Pancreas (tissue), 10 donors: ENCODE results near the gene ADAMTSL2. TPM values are rescaled to one million over a fixed set of nuclear protein-coding genes. Genes with fewer than 3 reads are reported as not detected.

Experiments used
- ATAC-seq, 4 donors: fragments of 200-7000 bp; cut with Tn5 transposase; one replicate each; pipeline versions ENCODE4 v1.8.0 to v1.9.1; 2020; ENCODE audit warnings: mild to moderate bottlenecking in 4 of 4, moderate library complexity in 4 of 4
- DNase-seq, 6 donors: peaks; one replicate each; pipeline ENCODE4 v3.0.0-alpha.2; 2020
- FAIRE-seq: peaks from 2 replicates; lab custom pipeline; 2012; peaks lifted over from hg19 to GRCh38; lab: Jason Lieb, UNC
- H3K27ac ChIP-seq, 4 donors: fragments of 200-600 bp; sonication (generic); 1 replicate in 3 of 4; 2 replicates in 1 of 4; pipeline versions ENCODE4 v1.5.0 to v1.8.0; 2020
- H3K27me3 ChIP-seq, 4 donors: fragments of 200-600 bp; one replicate each; pipeline ENCODE4 v1.8.0; 2021
- H3K36me3 ChIP-seq, 3 donors: fragments of 200-600 bp; sonication (generic) in 1 of 3; one replicate each; pipeline versions ENCODE4 v1.5.0 to v1.8.0; 2020 to 2021
- H3K4me1 ChIP-seq, 3 donors: fragments of 200-600 bp; one replicate each; pipeline ENCODE4 v1.8.0; 2021
- H3K4me3 ChIP-seq, 4 donors: fragments of 200-600 bp; sonication (generic) in 2 of 4; one replicate each; pipeline versions ENCODE4 v1.5.0 to v1.8.0; 2020 to 2021
- H3K9me3 ChIP-seq, 4 donors: fragments of 200-600 bp; one replicate each; pipeline ENCODE4 v1.8.0; 2021
- WGBS, 2 donors: extraction: QIAGEN DNeasy Blood & Tissue Kit; methylation state at CpG; one replicate each; pipeline ENCODE4 v1.1.7; 2013; 5-methylcytosine and 5-hydroxymethylcytosine counted together
- intact Hi-C, 3 donors: fragments of 100-400 bp; cut with DNase I; formaldehyde crosslinking; loops; one replicate each; pipeline versions ENCODE4 v1.11.1 to v1.14.2; 2022
- polyA plus RNA-seq, 2 donors: library from polyadenylated mRNA; stranded (reverse); fragments of 200-250 nt; gene quantifications; one replicate each; pipeline ENCODE4 v1.2.3, GENCODE V29; 2013
- total RNA-seq, 6 donors: library from RNA; stranded (reverse); fragmentation: NEBNext Ultra II Directional in 4 of 6; extraction: Animal tissue kit (Norgen Biotek cat#: 25700) in 4 of 6; gene quantifications; one replicate each; pipeline versions ENCODE4 v1.2.1 to v1.2.4, GENCODE V29; 2021 to 2023
- TF ChIP-seq, protein P1 (sequence below), 4 donors: fragments of 200-600 bp; sonication (generic) in 3 of 4; IDR thresholded peaks; one replicate each; pipeline versions ENCODE4 v1.5.0 to v1.8.0; 2021; ENCODE audit warnings: antibody characterized with exemption in 4 of 4
- donor health status: healthy with polysubstance abuse.
- donor health status: DM: no; HTN: no; CAD: no; lungs with moderate emphysema.
- donor health status: DM: no; HTN: no; CAD: no.
- donor health status: control.
- donor health status: control.
- donor health status: Bipolar disorder and iron deficiency.
- donor health status: DM: yes; HTN: yes; CAD: no.
- donor health status: DM: no; HTN: no; CAD: no.
- donor health status: DM: no; HTN: no; CAD: no.
- donor health status: DM: yes; HTN: yes; CAD: no.

ADAMTSL2 gene
- total and polyA plus RNA-seq, 8 donors: 1.5 to 12.9 (median 3.2) TPM

DNA sequence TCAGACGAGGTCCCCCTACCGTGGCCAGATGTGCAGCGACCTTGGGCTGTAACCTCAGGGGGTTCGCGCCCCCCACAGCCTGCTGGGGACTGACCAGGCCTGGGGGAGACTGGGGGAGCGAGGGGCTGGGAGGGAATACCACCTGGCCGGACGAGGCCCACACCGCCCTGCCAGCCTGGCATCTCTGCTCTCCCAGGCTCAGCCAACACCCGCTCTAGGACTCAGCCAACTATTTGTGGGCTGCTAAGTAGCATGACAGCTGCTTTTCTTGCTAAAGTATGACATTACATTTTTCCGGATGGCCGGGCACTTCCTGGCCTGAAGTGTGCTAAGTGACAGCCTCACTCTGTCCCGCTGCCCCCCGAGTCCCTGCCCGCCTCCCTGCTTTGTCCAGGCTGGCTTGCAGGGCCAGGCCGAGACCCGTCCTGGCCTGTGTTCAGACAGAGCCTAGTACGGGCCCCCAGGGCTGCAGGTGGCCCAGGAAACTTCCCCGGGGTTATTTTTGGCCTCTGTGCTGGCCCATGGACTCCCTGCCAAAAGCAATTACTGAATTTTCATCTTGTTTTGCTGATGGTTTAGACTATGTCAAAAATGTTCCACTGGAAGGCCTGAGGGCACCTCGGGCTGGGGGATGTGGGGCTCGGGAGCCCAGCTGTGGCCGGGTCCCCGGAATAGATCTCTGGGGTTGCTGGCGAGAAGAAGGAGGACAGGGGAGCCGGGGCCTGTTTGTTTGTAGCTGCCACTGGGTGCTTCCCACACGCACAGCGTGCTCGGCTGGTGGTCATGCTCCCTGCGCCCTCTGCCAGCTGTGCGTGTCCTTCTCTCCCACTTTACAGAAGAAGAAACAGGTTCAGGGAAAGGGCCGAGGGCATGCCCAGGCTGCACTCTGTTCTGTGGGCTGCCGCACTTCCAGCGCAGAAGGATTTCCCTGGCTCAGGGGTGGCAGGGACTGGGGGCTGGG lies 42.2 kb upstream of the ADAMTSL2 start:
- H3K9me3 ChIP-seq: no peaks in the 10 kb centered on the region
- H3K4me1 ChIP-seq: no peaks in the 10 kb centered on the region
- WGBS, 2 donors: 67% methylated on average over 33 of the region's 33 CpGs
- TF ChIP-seq, protein P1, sequence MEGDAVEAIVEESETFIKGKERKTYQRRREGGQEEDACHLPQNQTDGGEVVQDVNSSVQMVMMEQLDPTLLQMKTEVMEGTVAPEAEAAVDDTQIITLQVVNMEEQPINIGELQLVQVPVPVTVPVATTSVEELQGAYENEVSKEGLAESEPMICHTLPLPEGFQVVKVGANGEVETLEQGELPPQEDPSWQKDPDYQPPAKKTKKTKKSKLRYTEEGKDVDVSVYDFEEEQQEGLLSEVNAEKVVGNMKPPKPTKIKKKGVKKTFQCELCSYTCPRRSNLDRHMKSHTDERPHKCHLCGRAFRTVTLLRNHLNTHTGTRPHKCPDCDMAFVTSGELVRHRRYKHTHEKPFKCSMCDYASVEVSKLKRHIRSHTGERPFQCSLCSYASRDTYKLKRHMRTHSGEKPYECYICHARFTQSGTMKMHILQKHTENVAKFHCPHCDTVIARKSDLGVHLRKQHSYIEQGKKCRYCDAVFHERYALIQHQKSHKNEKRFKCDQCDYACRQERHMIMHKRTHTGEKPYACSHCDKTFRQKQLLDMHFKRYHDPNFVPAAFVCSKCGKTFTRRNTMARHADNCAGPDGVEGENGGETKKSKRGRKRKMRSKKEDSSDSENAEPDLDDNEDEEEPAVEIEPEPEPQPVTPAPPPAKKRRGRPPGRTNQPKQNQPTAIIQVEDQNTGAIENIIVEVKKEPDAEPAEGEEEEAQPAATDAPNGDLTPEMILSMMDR (IDR thresholded peaks at IDR 0.05): no peak
- H3K27ac ChIP-seq: peak overlapping the region in 1 of 4 donors; percentile 28
- no peaks in the 10 kb centered on the region for H3K27me3 ChIP-seq
- intact Hi-C loops: no loop called here
- ATAC-seq: peak in 1 of 4 donors; percentile 41
- no peak overlapping the region for H3K4me3 ChIP-seq
- peak in 1 of 6 donors; percentile 60 for DNase-seq
- no peaks in the 10 kb centered on the region for H3K36me3 ChIP-seq
- FAIRE-seq: no peak

GRCh38 chr9:133493428-133493827 lies 41.1 kb upstream of the ADAMTSL2 start:
- intact Hi-C loops: no loop called here
- Histone ChIP-seq H3K36me3 (no peaks in the 10 kb centered on the region), H3K4me3 (no peak overlapping the region), H3K27me3 (no peaks in the 10 kb centered on the region), H3K27ac (no peak overlapping the region), H3K9me3 (no peaks in the 10 kb centered on the region), H3K4me1 (no peaks in the 10 kb centered on the region)
- WGBS, 2 donors: 67 to 74% methylated on average over 10 to 11 of the region's 11 CpGs
- FAIRE-seq: no peak
- TF ChIP-seq, protein P1 (IDR thresholded peaks at IDR 0.05): no peak
- peak in 1 of 6 donors; percentile 49 for DNase-seq
- no peak for ATAC-seq

DNA sequence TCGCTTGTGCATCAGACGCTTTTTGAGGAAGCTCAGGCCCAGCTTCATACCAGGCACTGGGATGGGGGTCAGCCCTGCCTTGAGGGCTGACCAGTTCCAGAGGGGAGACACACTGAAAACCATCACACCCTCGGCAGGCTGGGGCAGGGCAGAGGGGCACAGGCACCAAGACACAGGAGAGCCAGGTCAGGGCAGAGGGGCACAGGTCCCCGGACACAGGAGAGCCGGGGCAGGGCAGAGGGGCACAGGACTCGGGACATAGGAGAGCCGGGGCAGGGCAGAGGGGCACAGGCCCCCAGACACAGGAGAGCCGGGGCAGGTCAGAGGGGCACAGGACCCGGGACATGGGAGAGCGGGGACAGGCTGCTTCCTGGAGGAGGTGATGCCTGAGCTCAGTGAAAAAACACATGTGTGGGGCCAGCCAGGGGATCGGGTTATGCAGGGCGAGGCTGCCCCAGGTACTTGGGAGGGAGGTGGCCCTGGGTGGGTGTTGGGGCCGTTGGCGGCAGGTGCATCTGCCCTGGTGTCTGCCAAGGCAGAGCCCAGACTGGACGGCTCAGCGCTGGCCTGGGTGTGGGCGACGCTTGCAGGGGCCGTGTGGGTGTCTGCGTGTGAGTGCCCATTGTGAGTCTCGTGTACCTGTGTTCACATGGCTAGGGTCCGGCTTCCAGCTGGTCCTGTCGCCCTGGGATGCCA lies 40.5 kb upstream of the ADAMTSL2 start:
- 79 to 85% methylated on average over 23 of the region's 23 CpGs for WGBS, 2 donors
- Histone ChIP-seq H3K4me1 (no peaks in the 10 kb centered on the region), H3K4me3 (no peak overlapping the region), H3K27ac (no peak overlapping the region), H3K9me3 (no peaks in the 10 kb centered on the region), H3K36me3 (no peaks in the 10 kb centered on the region), H3K27me3 (no peaks in the 10 kb centered on the region)
- intact Hi-C loops: no loop called here
- DNase-seq (peak in 1 of 6 donors; percentile 58), ATAC-seq (no peak), FAIRE-seq (no peak)
- TF ChIP-seq, protein P1 (IDR thresholded peaks at IDR 0.05): no peak

GRCh38 chr9:133494636-133495326 lies 39.7 kb upstream of the ADAMTSL2 start:
- no peaks in the 10 kb centered on the region for H3K36me3 ChIP-seq
- no peaks in the 10 kb centered on the region for H3K4me1 ChIP-seq
- H3K27ac ChIP-seq: no peak overlapping the region
- H3K9me3 ChIP-seq: no peaks in the 10 kb centered on the region
- 78 to 79% methylated on average over 24 of the region's 24 CpGs for WGBS, 2 donors
- ATAC-seq (no peak), DNase-seq (peak in 1 of 6 donors; percentile 56), FAIRE-seq (no peak)
- TF ChIP-seq, protein P1 (IDR thresholded peaks at IDR 0.05): no peak
- no peaks in the 10 kb centered on the region for H3K27me3 ChIP-seq
- intact Hi-C loops: no loop called here
- H3K4me3 ChIP-seq: no peak overlapping the region
